Effector CD8-positive, alpha-beta T cell (primary cell): ENCODE results near the gene G6PC3.
"Not testable (repeated sequence)": the region's sequence is repeated elsewhere in the genome, so short reads cannot be mapped to it uniquely, and the experiment has no call there.

Experiments used
- DNase-seq: peaks from one replicate; lab custom pipeline; 2025; lab: John Stamatoyannopoulos, UW

The G6PC3 gene

GRCh38 chr17:44084131-44084538, 13.6 kb downstream of the G6PC3 start:
- DNase-seq: no peak

GRCh38 chr17:44084921-44085320, 14.4 kb downstream of the G6PC3 start:
- DNase-seq: no peak

DNA sequence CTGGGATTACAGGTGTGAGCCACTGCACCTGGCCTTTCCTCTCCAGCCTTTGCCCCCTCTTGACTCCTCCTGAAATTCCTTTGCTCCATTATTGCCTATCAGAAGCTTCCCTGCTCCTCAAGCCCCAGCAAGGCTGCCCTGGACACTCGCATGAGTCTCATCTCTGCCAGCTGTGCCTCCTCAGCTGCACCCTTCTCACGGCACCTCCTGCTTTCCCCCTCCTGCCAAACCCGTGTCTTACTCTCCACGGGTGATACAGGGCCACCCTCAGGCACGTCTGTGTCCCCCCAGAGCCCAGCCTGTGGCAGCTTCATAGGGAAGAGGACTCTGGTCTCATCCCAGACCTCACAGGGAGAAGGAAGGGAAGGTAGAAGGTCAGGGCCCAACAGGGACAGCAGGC, 15.4 kb downstream of the G6PC3 start:
- no peak for DNase-seq

DNA sequence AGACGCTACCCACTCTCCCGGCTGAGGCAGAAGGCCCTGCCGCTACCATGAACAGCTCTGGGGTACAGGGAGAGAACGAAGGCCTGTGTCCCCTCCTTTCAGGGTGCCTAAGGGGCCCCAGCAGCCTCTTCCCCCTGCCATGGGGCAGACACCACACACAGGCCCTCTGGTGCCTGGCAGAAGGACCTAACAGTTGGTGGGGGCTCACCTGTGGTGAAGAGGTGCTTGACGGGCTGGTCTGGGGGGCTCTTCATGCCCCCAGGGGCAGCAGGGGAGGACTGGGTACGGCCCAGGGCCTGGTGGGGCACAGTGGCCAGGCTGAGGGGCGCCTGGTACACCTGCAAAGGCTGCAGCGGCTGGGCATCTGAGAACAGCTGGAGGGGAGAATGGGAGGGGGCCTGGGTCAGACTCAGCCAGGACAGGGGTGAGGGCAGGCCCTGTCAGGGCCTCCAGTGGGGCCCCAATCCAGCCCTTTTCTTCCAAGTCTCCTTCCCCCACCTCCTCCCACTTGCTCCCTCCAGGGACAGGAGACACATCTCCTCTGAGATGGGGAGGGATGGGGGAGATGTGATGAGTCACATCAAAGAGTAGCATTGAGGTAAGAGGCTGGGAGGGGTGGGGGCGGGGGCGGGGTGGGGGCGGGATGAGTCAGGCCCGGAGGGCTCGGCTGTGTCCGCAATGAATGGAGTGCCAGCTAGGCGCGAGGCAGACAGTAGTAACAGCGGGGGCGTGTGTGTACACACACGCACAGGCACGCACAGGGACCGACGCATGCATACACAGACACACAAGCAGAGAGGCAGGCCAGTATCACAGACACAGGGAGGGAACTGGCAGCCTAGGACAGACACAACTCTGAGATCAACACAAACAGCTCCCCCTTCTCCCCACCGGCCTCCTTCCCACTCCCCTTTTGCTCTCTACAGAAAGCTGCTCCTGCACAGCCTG, 16.1 kb downstream of the G6PC3 start:
- DNase-seq: no peak

DNA sequence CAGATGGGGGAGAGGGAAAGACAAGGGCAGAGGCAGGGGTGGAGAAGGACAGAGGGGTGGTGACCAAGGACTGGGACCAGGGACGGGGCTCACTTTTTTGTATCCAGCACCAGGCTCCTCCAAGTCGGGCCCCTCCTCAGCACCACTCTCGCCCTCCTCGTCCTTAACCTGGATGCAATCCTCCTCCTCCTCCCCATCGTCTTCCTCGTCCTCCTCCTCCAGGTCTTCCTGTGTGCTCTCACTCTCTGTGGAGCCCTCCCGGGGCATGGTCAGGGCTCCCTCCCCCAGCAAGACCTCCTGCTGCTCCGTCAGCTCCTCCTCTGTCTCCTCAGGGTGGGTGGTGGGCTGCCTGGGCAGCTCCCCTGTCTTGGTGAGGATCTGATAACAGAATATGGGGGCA, 16.8 kb downstream of the G6PC3 start:
- no peak for DNase-seq

- no peak for DNase-seq
These were observed 17.7 kb downstream of the G6PC3 start for GRCh38 chr17:44088254-44088653.

- no peak for DNase-seq
These were observed 20.9 kb downstream of the G6PC3 start for GRCh38 chr17:44091200-44091997.

- DNase-seq: no peak
These were observed 21.5 kb downstream of the G6PC3 start for GRCh38 chr17:44092051-44092450.

DNA sequence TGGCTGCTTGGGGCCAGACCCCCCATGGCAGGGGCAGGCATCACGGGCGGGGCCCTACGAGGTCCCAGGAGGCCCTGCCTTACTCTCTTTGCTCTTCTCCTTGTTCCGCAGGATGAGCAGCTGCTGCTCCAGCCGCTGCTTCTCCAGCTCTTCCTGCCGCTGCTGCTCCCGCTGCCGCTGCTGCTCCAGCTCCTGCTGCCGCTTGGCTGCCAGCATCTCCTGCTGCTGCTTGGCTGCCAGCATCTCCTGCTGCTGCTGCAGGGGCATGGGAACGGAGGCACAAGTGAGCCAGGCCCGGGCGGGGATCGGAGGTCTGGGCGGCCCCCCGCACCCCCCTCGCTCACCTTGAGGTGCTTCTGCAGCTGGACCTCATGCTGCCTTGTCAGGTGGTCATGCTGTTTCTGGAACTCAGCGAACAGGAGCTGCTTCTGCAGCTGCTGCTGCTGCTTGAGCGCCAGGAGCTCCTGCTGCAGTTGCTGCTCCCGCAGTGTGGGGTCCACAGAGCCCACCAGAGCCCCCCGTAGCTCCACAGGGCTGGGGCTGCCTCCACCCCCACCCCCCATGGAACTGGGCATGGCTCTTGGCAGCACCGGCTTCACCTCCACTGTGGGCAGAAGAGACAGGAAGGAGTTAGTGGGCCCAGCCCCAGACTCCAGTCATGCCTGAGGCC, 22.8 kb downstream of the G6PC3 start:
- no peak for DNase-seq

DNA sequence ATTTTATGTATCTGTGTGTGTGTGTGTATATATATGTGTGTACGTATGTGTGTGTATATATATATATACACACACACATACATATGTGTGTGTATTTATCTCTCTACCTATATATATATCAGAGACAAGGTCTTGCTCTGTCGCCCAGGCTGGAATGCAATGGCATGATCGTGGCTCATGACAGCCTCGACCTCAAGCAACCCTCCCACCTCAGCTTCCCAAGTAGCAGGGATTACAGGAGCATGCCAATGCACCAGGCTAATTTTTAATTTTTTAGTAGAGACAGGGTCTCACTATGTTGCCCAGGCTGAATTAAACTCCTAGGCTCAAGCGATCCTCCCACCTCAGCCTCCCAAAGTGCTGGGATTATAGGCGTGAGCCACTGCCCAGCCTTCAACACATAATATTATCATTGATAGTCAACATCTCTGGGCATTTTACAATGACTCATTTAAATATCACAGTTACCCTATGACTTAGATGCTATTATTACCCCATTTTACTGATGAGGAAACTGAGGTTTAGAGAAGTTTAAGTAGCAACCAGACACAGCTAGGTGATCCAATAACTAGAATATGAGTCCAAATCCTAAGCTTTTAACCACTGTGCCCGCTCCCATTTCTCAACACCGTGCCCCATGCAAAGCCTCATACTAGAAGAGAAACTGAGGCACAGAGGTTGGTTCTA, 24.3 kb downstream of the G6PC3 start:
- DNase-seq: no peak

DNA sequence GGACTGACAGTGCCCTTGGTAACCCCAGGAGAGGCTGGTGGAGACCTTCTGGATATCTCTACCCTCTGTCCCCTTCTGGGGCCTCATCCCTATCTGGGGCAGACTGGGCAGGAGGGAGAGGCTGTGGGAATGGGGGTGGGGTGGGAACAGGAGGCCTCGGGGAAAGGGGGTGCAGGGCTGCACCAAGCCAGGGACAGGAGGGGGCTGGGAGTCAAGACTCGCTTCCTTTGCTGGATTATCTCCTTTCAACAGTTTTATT, 24.8 kb downstream of the G6PC3 start:
- no peak for DNase-seq

- DNase-seq: no peak
These were observed 25.3 kb downstream of the G6PC3 start for GRCh38 chr17:44095647-44096496.

- no peak for DNase-seq
These were observed 26.8 kb downstream of the G6PC3 start for GRCh38 chr17:44097110-44097958.

DNA sequence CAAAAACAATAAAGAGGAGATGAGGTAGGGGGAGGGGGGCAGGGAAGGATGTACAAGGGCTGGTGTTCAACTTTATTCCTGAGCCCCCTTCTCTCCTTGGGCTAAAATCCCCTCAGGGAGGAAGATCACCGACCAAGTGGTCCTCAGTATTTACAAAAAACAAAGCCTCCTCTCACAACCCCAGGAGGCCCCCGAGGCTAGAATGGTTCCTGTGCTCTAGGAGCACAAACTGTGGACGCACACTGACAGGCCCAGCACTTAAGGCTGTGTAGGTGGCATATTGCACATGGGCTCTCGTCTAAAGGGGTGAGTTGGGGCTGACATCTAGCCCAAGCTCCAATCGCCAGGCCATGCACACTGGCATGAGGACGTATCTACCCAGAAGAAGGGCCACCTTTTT, 31.3 kb downstream of the G6PC3 start:
- not testable (repeated sequence) for DNase-seq

- DNase-seq: no peak
These were observed 32.5 kb downstream of the G6PC3 start for GRCh38 chr17:44102849-44103622.

- DNase-seq: no peak
These were observed 34.9 kb downstream of the G6PC3 start for GRCh38 chr17:44105483-44105882.

- DNase-seq: no peak
These were observed 35.4 kb downstream of the G6PC3 start for GRCh38 chr17:44105941-44106340.

DNA sequence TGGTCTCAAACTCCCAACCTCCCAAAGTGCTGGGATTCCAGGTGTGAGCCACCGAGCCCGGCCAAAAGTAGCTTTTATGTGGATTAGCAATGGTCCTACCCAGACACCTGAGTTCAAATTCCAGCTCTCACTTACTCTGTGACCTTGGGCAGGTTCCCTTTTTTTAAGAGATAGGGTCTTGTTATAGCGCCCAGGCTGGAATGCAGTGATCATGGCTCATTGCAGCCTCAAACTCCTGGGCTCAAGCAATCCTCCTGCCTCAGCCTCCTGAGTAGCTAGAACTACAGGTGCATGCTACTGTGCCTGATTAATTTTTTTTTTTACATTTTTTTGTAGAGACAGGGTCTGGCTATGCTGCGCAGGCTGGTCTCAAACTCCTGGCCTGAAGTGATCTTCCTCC, 36.3 kb downstream of the G6PC3 start:
- no peak for DNase-seq
